ENCODE measurements around the gene EIF4EBP2. TPM values are rescaled to one million over a fixed set of nuclear protein-coding genes. Genes with fewer than 3 reads are reported as not detected.

The EIF4EBP2 gene
- total and polyA plus RNA-seq, 2 of the 13 experiments (the other 11 are each of a cell fraction or from before 2014, with no cell fraction given): 16.9 to 22.0 TPM

GRCh38 chr10:70363971-70364771 lies 39.8 kb upstream of the EIF4EBP2 start (continued):
- TF ChIP-seq ZBTB14 (CRISPR knock-in tag; IDR thresholded peaks at IDR 0.05) (0 out of 2 replicates have a peak, but pooled peaks have one; percentile 45), ZBTB40 (IDR thresholded peaks at IDR 0.05) (no peak), ZBTB40 (CRISPR knock-in tag; IDR thresholded peaks at IDR 0.05) (no peak), ZBTB43 (CRISPR knock-in tag; conservative IDR thresholded peaks at IDR 0.05) (no peak), MED1 (CRISPR knock-in tag; IDR thresholded peaks at IDR 0.05) (peak; percentile 42), TBP (CRISPR knock-in tag; IDR thresholded peaks at IDR 0.05) (no peak), PREB (CRISPR knock-in tag; IDR thresholded peaks at IDR 0.05) (no peak), RCOR2 (CRISPR knock-in tag; IDR thresholded peaks at IDR 0.05) (no peak), PAXIP1 (CRISPR knock-in tag; conservative IDR thresholded peaks at IDR 0.05) (peak; percentile 65; the same call in 1 of the 2 replicates), ZNF615 (CRISPR knock-in tag; IDR thresholded peaks at IDR 0.05; ENCODE audit: borderline replicate concordance) (no peak), DPF2 (CRISPR knock-in tag; IDR thresholded peaks at IDR 0.05; ENCODE audit: borderline replicate concordance, low read depth) (no peak)
